A673 (cell line): ENCODE results near the gene S100A10. TPM values are rescaled to one million over a fixed set of nuclear protein-coding genes. Genes with fewer than 3 reads are reported as not detected.

Experiments
- BruUV-seq: library from RNA; stranded (reverse); fragments of 400-500 nt; replicated peaks from 2 replicates; lab custom pipeline; 2021; lab: Mats Ljungman, UMichigan
- CTCF ChIA-PET: fragments of 300-600 bp; sonication (Branson Sonifier 250); formaldehyde crosslinking; loops from one replicate; lab custom pipeline; 2022; ENCODE audit warnings: antibody characterized with exemption; lab: Charles Lee
- POLR2A ChIA-PET: fragments of 300-600 bp; sonication (Branson Sonifier 250); formaldehyde crosslinking; loops from one replicate; lab custom pipeline; 2022; ENCODE audit warnings: antibody characterized with exemption; ENCODE audit not compliant: low non-redundant PET; lab: Charles Lee
- DNase-seq: peaks from one replicate; pipeline ENCODE4 v3.0.0-alpha.2; 2015; ENCODE audit warnings: low spot score
- H3K27ac ChIP-seq: fragments of 200-600 bp; sonication (generic); 2 replicates; pipeline ENCODE4 v1.5.1; 2016; ENCODE audit warnings: mixed run types, low read depth, mild to moderate bottlenecking, mixed read lengths, antibody characterized with exemption, low read length; ENCODE audit not compliant: poor library complexity, severe bottlenecking
- H3K27me3 ChIP-seq: fragments of 200-600 bp; sonication (generic); replicated peaks from 2 replicates; pipeline ENCODE4 v1.6.1; 2017; ENCODE audit warnings: mixed run types, low read depth, mild to moderate bottlenecking, mixed read lengths, antibody characterized with exemption, low read length; ENCODE audit not compliant: insufficient read depth, poor library complexity
- H3K36me3 ChIP-seq: fragments of 200-600 bp; sonication (generic); 2 replicates; pipeline ENCODE4 v1.6.1; 2016; ENCODE audit warnings: mixed run types, mild to moderate bottlenecking, mixed read lengths, antibody characterized with exemption, low read length; ENCODE audit not compliant: insufficient read depth, poor library complexity, severe bottlenecking
- H3K4me1 ChIP-seq: fragments of 200-600 bp; sonication (generic); 2 replicates; pipeline ENCODE4 v1.6.1; 2017; ENCODE audit warnings: mixed run types, mild to moderate bottlenecking, mixed read lengths, antibody characterized with exemption, low read length; ENCODE audit not compliant: insufficient read depth, poor library complexity, severe bottlenecking
- H3K4me3 ChIP-seq: fragments of 200-600 bp; sonication (generic); 2 replicates; pipeline ENCODE4 v1.5.1; 2016; ENCODE audit warnings: low read depth, mixed run types, mild to moderate bottlenecking, mixed read lengths, low read length; ENCODE audit not compliant: poor library complexity, severe bottlenecking
- H3K9me3 ChIP-seq: fragments of 200-600 bp; sonication (generic); 2 replicates; pipeline ENCODE4 v1.6.1; 2016; ENCODE audit warnings: mixed run types, low read depth, mild to moderate bottlenecking, mixed read lengths, antibody characterized with exemption, low read length; ENCODE audit not compliant: poor library complexity, severe bottlenecking
- EZH2 ChIP-seq: fragments of 200-600 bp; sonication (generic); IDR thresholded peaks from 2 replicates; pipeline ENCODE4 v1.6.1; 2017; ENCODE audit warnings: borderline replicate concordance, low read depth, mild to moderate bottlenecking, mixed read lengths, antibody characterized with exemption, low read length; ENCODE audit not compliant: poor library complexity, severe bottlenecking
- intact Hi-C: fragments of 100-400 bp; cut with micrococcal nuclease; formaldehyde crosslinking; loops from one replicate; pipeline ENCODE4 v1.10.0; 2022; ENCODE audit not compliant: unreplicated experiment
- total RNA-seq: library from RNA; stranded (reverse); gene quantifications from 2 replicates; pipeline ENCODE4 v1.2.3, GENCODE V29; 2021
- TF ChIP-seq, protein P1 (sequence below): fragments of 300-800, 200-600 bp; sonication (generic); conservative IDR thresholded peaks from 2 replicates; pipeline ENCODE4 v1.5.1; 2017; ENCODE audit warnings: low read depth, mild to moderate bottlenecking, antibody characterized with exemption, low read length, moderate library complexity, mixed read lengths

The S100A10 gene
- total RNA-seq, 1 experiment from 2014 or later = 42.4 TPM

DNA sequence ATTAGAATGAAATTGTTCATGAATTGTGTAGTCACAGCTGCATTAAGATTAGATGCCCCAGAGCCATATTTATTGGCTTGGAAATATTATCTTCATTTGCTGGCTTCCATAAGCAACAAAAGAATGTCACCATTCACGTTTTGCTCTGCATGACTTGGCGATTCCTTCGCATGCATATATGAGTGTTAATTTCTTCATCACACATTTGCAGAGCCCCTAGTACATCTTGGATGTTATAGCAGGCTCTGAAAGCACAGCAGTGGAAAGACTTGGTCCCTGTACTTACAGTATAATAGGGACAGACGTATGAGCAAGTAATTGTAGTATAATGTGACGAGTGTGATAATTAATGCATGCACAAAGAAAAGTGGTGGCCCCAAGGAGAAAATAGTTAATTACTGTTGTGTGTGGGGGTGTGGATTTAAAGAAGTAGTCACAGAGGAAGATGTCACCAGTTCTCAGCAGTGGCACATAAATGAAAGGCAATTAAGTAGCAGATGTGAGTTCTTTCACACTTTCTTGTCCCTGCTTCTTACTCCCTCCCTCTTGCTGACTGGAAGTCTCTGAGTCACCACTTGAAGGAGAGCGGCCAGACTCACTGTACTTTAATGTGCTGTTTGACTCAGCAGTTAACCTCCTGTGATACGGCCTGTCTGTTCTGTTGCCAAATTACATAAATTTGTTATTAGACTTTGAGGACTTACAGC lies 21.0 kb downstream of the S100A10 start:
- Histone ChIP-seq H3K4me3 (no peak overlapping the region), H3K36me3 (no peaks in the 10 kb centered on the region), H3K27ac (no peak overlapping the region), H3K27me3 (peaks cover 15% of the 10 kb centered on the region), H3K9me3 (no peaks in the 10 kb centered on the region), H3K4me1 (peaks cover 39% of the 10 kb centered on the region)
- ChIA-PET CTCF (interaction anchor here (0.9 to 1.1 kb wide), 2 partner anchors 29 to 39 kb away, joined by 3 to 4 read pairs; no protein-coding TSS in a partner anchor), POLR2A (interaction anchor here (0.7 kb wide), 1 partner anchor 13 kb away, joined by 5 read pairs; no protein-coding TSS in a partner anchor)
- TF ChIP-seq EZH2 = no peak
- BruUV-seq = no TSS peak
- intact Hi-C loops = no loop called here
- DNase-seq = peak; percentile 88

DNA sequence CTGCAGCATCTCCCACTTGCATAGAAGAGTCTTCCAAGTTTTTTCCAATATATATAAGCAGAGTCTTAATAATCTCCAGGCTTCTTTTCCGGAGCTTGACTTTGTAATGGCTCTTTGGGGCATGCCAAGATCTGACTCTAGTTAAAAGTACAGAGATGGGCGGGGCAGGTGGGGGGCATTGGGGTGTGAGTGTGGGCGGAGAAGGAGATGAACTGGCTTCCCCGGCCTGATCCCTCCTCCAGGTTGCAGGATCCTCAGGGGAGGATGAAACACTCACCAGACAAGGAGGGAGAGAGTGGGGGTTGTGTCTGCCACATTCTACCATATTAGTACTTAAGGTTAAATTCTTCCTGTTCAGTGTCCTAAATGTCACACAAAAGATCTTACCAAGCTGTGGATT lies 23.0 kb downstream of the S100A10 start:
- TF ChIP-seq EZH2 = no peak
- TF ChIP-seq, protein P1, sequence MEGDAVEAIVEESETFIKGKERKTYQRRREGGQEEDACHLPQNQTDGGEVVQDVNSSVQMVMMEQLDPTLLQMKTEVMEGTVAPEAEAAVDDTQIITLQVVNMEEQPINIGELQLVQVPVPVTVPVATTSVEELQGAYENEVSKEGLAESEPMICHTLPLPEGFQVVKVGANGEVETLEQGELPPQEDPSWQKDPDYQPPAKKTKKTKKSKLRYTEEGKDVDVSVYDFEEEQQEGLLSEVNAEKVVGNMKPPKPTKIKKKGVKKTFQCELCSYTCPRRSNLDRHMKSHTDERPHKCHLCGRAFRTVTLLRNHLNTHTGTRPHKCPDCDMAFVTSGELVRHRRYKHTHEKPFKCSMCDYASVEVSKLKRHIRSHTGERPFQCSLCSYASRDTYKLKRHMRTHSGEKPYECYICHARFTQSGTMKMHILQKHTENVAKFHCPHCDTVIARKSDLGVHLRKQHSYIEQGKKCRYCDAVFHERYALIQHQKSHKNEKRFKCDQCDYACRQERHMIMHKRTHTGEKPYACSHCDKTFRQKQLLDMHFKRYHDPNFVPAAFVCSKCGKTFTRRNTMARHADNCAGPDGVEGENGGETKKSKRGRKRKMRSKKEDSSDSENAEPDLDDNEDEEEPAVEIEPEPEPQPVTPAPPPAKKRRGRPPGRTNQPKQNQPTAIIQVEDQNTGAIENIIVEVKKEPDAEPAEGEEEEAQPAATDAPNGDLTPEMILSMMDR = no peak
- Histone ChIP-seq H3K9me3 (no peaks in the 10 kb centered on the region), H3K36me3 (no peaks in the 10 kb centered on the region), H3K4me1 (peaks cover 39% of the 10 kb centered on the region), H3K27ac (no peak overlapping the region), H3K27me3 (peaks cover 7% of the 10 kb centered on the region), H3K4me3 (no peak overlapping the region)
- peak; percentile 45 for DNase-seq
- intact Hi-C loops = no loop called here
- POLR2A ChIA-PET = no interaction called here
- CTCF ChIA-PET = interaction anchor here (0.5 to 1.2 kb wide), 4 partner anchors 26 to 80 kb away, joined by 3 to 9 read pairs (median 4); no protein-coding TSS in a partner anchor
- BruUV-seq = no TSS peak

DNA sequence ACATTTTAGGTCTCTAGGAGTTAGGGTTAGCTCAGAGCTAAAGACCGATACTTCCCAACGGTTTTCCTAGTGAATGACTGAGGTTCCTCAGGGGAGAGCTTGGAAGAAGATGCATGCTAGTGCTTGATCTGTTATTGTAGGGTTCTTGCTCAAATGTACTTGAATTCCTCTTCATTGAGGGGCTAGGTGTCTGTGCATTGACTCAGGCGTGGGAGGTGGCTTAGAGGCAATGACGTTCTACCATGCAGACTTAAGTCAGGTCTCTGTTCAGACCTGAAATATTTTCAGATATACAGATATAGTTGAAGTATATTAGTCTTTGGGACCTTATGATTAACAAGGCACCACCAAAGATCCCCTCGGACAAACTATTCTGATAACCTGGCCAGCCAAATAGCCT lies 23.5 kb downstream of the S100A10 start:
- ChIA-PET POLR2A (interaction anchor here (0.6 kb wide), 1 partner anchor 1001 kb away, joined by 5 read pairs; no protein-coding TSS in a partner anchor), CTCF (interaction anchor here (0.6 to 1.2 kb wide), 3 partner anchors 32 to 79 kb away, joined by 3 to 4 read pairs (median 3); no protein-coding TSS in a partner anchor)
- H3K27me3 ChIP-seq = peaks cover 9% of the 10 kb centered on the region
- no TSS peak for BruUV-seq
- no peak for TF ChIP-seq EZH2
- TF ChIP-seq, protein P1 = no peak
- H3K4me3 ChIP-seq = no peak overlapping the region
- no peaks in the 10 kb centered on the region for H3K9me3 ChIP-seq
- H3K36me3 ChIP-seq = no peaks in the 10 kb centered on the region
- peaks cover 39% of the 10 kb centered on the region for H3K4me1 ChIP-seq
- intact Hi-C loops = no loop called here
- no peak for DNase-seq
- H3K27ac ChIP-seq = no peak overlapping the region
